Measurements from ENCODE around the gene XBP1.

XBP1 gene

DNA sequence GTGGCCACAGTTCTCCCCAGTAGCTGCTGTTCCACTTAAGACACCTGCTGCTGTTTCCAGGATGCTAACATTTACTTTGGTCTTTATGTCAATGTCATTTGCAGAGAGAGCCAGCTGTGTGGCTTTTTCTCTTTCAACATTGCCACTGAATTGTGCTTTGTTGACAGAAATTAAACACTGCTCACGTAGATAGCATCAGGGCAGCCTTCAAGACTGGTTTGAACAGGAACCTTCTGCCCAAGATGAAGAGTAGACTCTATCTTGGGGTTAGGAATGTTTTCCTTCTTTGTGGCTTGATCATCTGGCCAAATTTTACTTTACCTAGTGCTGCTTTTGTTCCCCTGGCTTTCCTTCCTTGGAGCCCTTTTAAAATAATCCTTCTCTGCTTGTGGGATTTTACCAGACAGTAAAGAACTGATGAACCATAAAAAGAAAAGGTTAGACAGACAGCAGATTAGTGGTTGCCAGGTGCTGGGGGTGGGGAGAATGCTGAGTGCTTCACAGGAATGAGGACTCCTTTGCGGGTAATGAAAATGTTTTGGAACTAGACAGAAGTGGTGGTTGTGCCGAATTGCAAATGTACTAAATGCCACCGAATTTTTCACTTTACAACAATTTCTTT is 22.7 kb upstream of the XBP1 start:
- Histone ChIP-seq H4K8ac (ENCODE audit: low read length) (no peak overlapping the region), H3K4me1 (ENCODE audit: control insufficient read depth, insufficient read depth, low read depth, low read length) (peaks cover 2% of the 10 kb centered on the region), H3K4me3 (ENCODE audit: insufficient read depth in 1 of 2, low read depth in 1 of 2, low read length in 2 of 2) (no peak overlapping the region), H3K14ac (ENCODE audit: low read length in 2 of 2) (no peak overlapping the region), H3K4ac (ENCODE audit: low read depth in 1 of 2, low read length in 2 of 2) (no peak overlapping the region), H3K36me3 (ENCODE audit: control insufficient read depth in 1 of 2, insufficient read depth in 2 of 2, low read depth in 1 of 2, low read length in 2 of 2) (peaks cover 0 to 14% of the 10 kb centered on the region in 2 experiments), H3K79me1 (replicated peaks; ENCODE audit: low read length, poor library complexity, severe bottlenecking) (no peaks in the 10 kb centered on the region), H2AK5ac (ENCODE audit: low read length, severe bottlenecking) (no peak overlapping the region), H3K9ac (ENCODE audit: low read length) (no peak overlapping the region), H3K23ac (ENCODE audit: low read length in 2 of 2) (no peak overlapping the region), H3K18ac (ENCODE audit: low read depth in 1 of 2, low read length in 2 of 2) (no peak overlapping the region), H3K27ac (ENCODE audit: low read length, poor library complexity, severe bottlenecking) (no peak overlapping the region), H4K91ac (ENCODE audit: low read length) (no peak overlapping the region), H3K9me3 (ENCODE audit: control insufficient read depth, low read length) (no peaks in the 10 kb centered on the region), H2BK5ac (ENCODE audit: low read depth, low read length, poor library complexity, severe bottlenecking) (no peak overlapping the region), H2BK12ac (ENCODE audit: low read length in 2 of 2) (no peak overlapping the region), H2BK15ac (ENCODE audit: low read depth, poor library complexity, severe bottlenecking) (no peak overlapping the region), H2AFZ (ENCODE audit: low read depth, low read length) (no peak overlapping the region), H3K27me3 (ENCODE audit: control insufficient read depth in 1 of 2, insufficient read depth in 1 of 2, low read length in 2 of 2) (no peaks in the 10 kb centered on the region), H3K4me2 (ENCODE audit: low read length, poor library complexity, severe bottlenecking) (no peak overlapping the region), H2BK120ac (ENCODE audit: low read depth, low read length) (no peak overlapping the region)
- DNase-seq, result no peak
- WGBS, result 95% methylated on average over 1 of the region's 4 CpGs

DNA sequence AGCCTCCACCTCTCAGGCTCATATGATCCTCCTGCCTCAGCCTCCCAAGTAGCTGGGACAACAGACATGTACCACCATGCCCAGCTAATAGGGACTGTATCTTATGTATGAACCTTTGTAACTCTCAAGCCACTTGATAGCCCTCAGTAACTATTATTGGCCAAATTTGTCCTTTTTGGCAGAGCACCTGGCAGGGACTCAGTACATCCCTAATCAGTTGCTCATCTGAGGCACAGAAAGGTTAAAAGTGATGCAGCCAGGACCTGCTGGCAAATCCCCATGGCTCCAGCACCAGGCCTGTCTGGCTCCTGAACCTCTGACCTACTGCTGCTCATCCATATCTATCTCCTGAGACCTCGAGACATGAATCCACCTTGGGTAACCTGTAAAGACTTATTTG is 21.1 kb upstream of the XBP1 start:
- no peak overlapping the region for H2AFZ ChIP-seq (ENCODE audit: low read depth, low read length)
- H3K79me1 ChIP-seq (replicated peaks; ENCODE audit: low read length, poor library complexity, severe bottlenecking), result no peaks in the 10 kb centered on the region
- no peak overlapping the region for H2BK5ac ChIP-seq (ENCODE audit: low read depth, low read length, poor library complexity, severe bottlenecking)
- no peak overlapping the region for H2AK5ac ChIP-seq (ENCODE audit: low read length, severe bottlenecking)
- no peak overlapping the region for H3K4ac ChIP-seq (ENCODE audit: low read depth in 1 of 2, low read length in 2 of 2)
- no peaks in the 10 kb centered on the region for H3K9me3 ChIP-seq (ENCODE audit: control insufficient read depth, low read length)
- H3K23ac ChIP-seq (ENCODE audit: low read length in 2 of 2), result no peak overlapping the region
- no peaks in the 10 kb centered on the region for H3K27me3 ChIP-seq (ENCODE audit: control insufficient read depth in 1 of 2, insufficient read depth in 1 of 2, low read length in 2 of 2)
- no peak overlapping the region for H3K27ac ChIP-seq (ENCODE audit: low read length, poor library complexity, severe bottlenecking)
- WGBS, result 100% methylated on average over 1 of the region's 1 CpG
- no peak overlapping the region for H4K91ac ChIP-seq (ENCODE audit: low read length)
- H3K36me3 ChIP-seq (ENCODE audit: control insufficient read depth in 1 of 2, insufficient read depth in 2 of 2, low read depth in 1 of 2, low read length in 2 of 2), result peaks cover 0 to 14% of the 10 kb centered on the region in 2 experiments
- peaks cover 2% of the 10 kb centered on the region for H3K4me1 ChIP-seq (ENCODE audit: control insufficient read depth, insufficient read depth, low read depth, low read length)
- no peak overlapping the region for H3K14ac ChIP-seq (ENCODE audit: low read length in 2 of 2)
- no peak overlapping the region for H3K18ac ChIP-seq (ENCODE audit: low read depth in 1 of 2, low read length in 2 of 2)
- H2BK15ac ChIP-seq (ENCODE audit: low read depth, poor library complexity, severe bottlenecking), result no peak overlapping the region
- H3K4me2 ChIP-seq (ENCODE audit: low read length, poor library complexity, severe bottlenecking), result no peak overlapping the region
- no peak overlapping the region for H2BK12ac ChIP-seq (ENCODE audit: low read length in 2 of 2)
- DNase-seq, result no peak
- no peak overlapping the region for H3K4me3 ChIP-seq (ENCODE audit: insufficient read depth in 1 of 2, low read depth in 1 of 2, low read length in 2 of 2)
- H2BK120ac ChIP-seq (ENCODE audit: low read depth, low read length), result no peak overlapping the region
- H4K8ac ChIP-seq (ENCODE audit: low read length), result no peak overlapping the region
- H3K9ac ChIP-seq (ENCODE audit: low read length), result no peak overlapping the region

- Histone ChIP-seq H2BK15ac (ENCODE audit: low read depth, poor library complexity, severe bottlenecking) (no peak overlapping the region), H3K9me3 (ENCODE audit: control insufficient read depth, low read length) (no peaks in the 10 kb centered on the region), H2BK5ac (ENCODE audit: low read depth, low read length, poor library complexity, severe bottlenecking) (no peak overlapping the region), H2BK12ac (ENCODE audit: low read length in 2 of 2) (no peak overlapping the region), H2BK120ac (ENCODE audit: low read depth, low read length) (no peak overlapping the region), H3K27me3 (ENCODE audit: control insufficient read depth in 1 of 2, insufficient read depth in 1 of 2, low read length in 2 of 2) (no peaks in the 10 kb centered on the region), H3K14ac (ENCODE audit: low read length in 2 of 2) (no peak overlapping the region), H3K23ac (ENCODE audit: low read length in 2 of 2) (no peak overlapping the region), H3K27ac (ENCODE audit: low read length, poor library complexity, severe bottlenecking) (no peak overlapping the region), H3K9ac (ENCODE audit: low read length) (no peak overlapping the region), H3K4me1 (ENCODE audit: control insufficient read depth, insufficient read depth, low read depth, low read length) (peaks cover 2% of the 10 kb centered on the region), H3K4me2 (ENCODE audit: low read length, poor library complexity, severe bottlenecking) (no peak overlapping the region), H3K79me1 (replicated peaks; ENCODE audit: low read length, poor library complexity, severe bottlenecking) (no peaks in the 10 kb centered on the region), H3K36me3 (ENCODE audit: control insufficient read depth in 1 of 2, insufficient read depth in 2 of 2, low read depth in 1 of 2, low read length in 2 of 2) (peaks cover 0 to 14% of the 10 kb centered on the region in 2 experiments), H4K91ac (ENCODE audit: low read length) (no peak overlapping the region), H4K8ac (ENCODE audit: low read length) (no peak overlapping the region), H2AFZ (ENCODE audit: low read depth, low read length) (no peak overlapping the region), H3K18ac (ENCODE audit: low read depth in 1 of 2, low read length in 2 of 2) (no peak overlapping the region), H3K4me3 (ENCODE audit: insufficient read depth in 1 of 2, low read depth in 1 of 2, low read length in 2 of 2) (no peak overlapping the region), H2AK5ac (ENCODE audit: low read length, severe bottlenecking) (no peak overlapping the region), H3K4ac (ENCODE audit: low read depth in 1 of 2, low read length in 2 of 2) (no peak overlapping the region)
- 84% methylated on average over 2 of the region's 2 CpGs for WGBS
- DNase-seq, result no peak
These were observed 20.5 kb upstream of the XBP1 start for GRCh38 chr22:28820885-28821284.

DNA sequence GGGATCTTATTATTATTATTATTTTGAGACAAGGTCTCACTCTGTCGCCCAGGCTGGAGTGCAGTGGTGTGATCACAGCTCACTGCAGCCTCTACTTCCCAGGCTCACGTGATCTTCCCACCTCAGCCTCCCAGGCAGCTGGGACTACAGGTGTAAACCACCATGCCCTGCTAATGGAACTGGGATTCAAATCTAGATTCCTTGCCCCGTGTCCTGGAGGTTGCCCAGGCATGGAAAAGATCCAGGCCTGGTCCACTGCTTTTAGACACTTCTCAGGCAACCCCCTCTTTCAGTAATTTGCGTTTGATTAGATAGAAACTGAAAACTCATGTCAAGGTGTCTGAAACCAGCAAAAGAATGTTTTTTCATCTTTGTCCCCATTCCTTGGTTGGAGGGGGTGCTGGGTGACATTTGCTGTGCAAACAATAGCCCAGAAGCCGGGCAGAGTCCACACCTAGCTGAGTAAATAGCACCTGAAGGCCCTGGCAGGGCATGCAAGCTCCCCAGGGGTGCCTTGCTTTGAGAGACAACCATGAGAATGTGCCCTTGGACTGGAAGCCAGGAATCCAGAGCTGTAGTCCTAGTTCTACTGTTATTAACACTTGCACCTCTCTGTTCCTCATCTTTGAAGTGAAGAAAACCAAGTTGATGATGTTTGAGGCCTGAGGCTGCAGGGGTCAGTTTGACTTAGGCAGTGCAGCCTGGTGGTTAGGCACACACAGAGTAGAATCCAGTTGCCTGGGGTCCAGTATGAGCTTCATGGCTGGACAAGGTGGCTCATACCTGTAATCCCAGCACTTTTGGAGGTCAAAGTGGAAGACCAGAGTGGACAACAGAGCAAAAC is 19.1 kb upstream of the XBP1 start:
- WGBS, result 82% methylated on average over 5 of the region's 5 CpGs
- no peaks in the 10 kb centered on the region for H3K9me3 ChIP-seq (ENCODE audit: control insufficient read depth, low read length)
- H3K4me3 ChIP-seq (ENCODE audit: insufficient read depth in 1 of 2, low read depth in 1 of 2, low read length in 2 of 2), result no peak overlapping the region

More for the DNA sequence above, 19.1 kb upstream of the XBP1 start:
- DNase-seq, result no peak
- Histone ChIP-seq H3K27ac (ENCODE audit: low read length, poor library complexity, severe bottlenecking) (no peak overlapping the region), H2BK15ac (ENCODE audit: low read depth, poor library complexity, severe bottlenecking) (no peak overlapping the region), H2BK120ac (ENCODE audit: low read depth, low read length) (no peak overlapping the region), H2AK5ac (ENCODE audit: low read length, severe bottlenecking) (no peak overlapping the region), H3K79me1 (replicated peaks; ENCODE audit: low read length, poor library complexity, severe bottlenecking) (peaks cover 1% of the 10 kb centered on the region), H4K91ac (ENCODE audit: low read length) (no peak overlapping the region), H3K23ac (ENCODE audit: low read length in 2 of 2) (no peak overlapping the region), H3K4ac (ENCODE audit: low read depth in 1 of 2, low read length in 2 of 2) (no peak overlapping the region), H4K8ac (ENCODE audit: low read length) (no peak overlapping the region), H3K36me3 (ENCODE audit: control insufficient read depth in 1 of 2, insufficient read depth in 2 of 2, low read depth in 1 of 2, low read length in 2 of 2) (peaks cover 0 to 23% of the 10 kb centered on the region in 2 experiments), H2BK12ac (ENCODE audit: low read length in 2 of 2) (no peak overlapping the region), H3K4me1 (ENCODE audit: control insufficient read depth, insufficient read depth, low read depth, low read length) (peaks cover 2% of the 10 kb centered on the region), H3K14ac (ENCODE audit: low read length in 2 of 2) (no peak overlapping the region), H2BK5ac (ENCODE audit: low read depth, low read length, poor library complexity, severe bottlenecking) (no peak overlapping the region), H3K4me2 (ENCODE audit: low read length, poor library complexity, severe bottlenecking) (no peak overlapping the region), H3K27me3 (ENCODE audit: control insufficient read depth in 1 of 2, insufficient read depth in 1 of 2, low read length in 2 of 2) (no peaks in the 10 kb centered on the region), H3K18ac (ENCODE audit: low read depth in 1 of 2, low read length in 2 of 2) (no peak overlapping the region), H3K9ac (ENCODE audit: low read length) (no peak overlapping the region), H2AFZ (ENCODE audit: low read depth, low read length) (no peak overlapping the region)
